Neural progenitor cell (in vitro differentiated cells): ENCODE data around the gene IL1RL2. TPM values are rescaled to one million over a fixed set of nuclear protein-coding genes. Genes with fewer than 3 reads are reported as not detected.

Source experiments
- DNase-seq: peaks from one replicate; pipeline ENCODE4 v3.0.0-alpha.2; 2016; ENCODE audit warnings: low spot score
- H2AFZ ChIP-seq: fragments of 200-600 bp; sonication (generic); replicated peaks from 2 replicates; pipeline ENCODE4 v1.6.1; 2016; ENCODE audit warnings: antibody characterized with exemption
- H3F3A ChIP-seq: fragments of 200-600 bp; sonication (generic); 2 replicates; pipeline ENCODE4 v1.6.1; 2016; ENCODE audit warnings: antibody characterized with exemption, low read depth
- H3K27ac ChIP-seq: fragments of 200-600 bp; sonication (generic); 2 replicates; pipeline ENCODE4 v1.5.1; 2016; ENCODE audit warnings: mild to moderate bottlenecking
- H3K27me3 ChIP-seq: fragments of 200-600 bp; sonication (generic); 2 replicates; pipeline ENCODE4 v1.6.1; 2016; ENCODE audit warnings: mild to moderate bottlenecking, moderate library complexity
- H3K36me3 ChIP-seq: fragments of 200-600 bp; sonication (generic); 2 replicates; pipeline ENCODE4 v1.5.1; 2016
- H3K4me1 ChIP-seq: fragments of 200-600 bp; sonication (generic); 2 replicates; pipeline ENCODE4 v1.6.1; 2016; ENCODE audit warnings: mixed run types
- H3K4me2 ChIP-seq: fragments of 200-600 bp; sonication (generic); 2 replicates; pipeline ENCODE4 v1.6.1; 2016
- H3K4me3 ChIP-seq: fragments of 200-600 bp; sonication (generic); 2 replicates; pipeline ENCODE4 v1.5.1; 2016
- H3K79me2 ChIP-seq: fragments of 200-600 bp; sonication (generic); 2 replicates; pipeline ENCODE4 v1.6.1; 2016; ENCODE audit warnings: low read depth
- H3K9ac ChIP-seq: fragments of 200-600 bp; sonication (generic); 2 replicates; pipeline ENCODE4 v1.6.1; 2016
- H3K9me3 ChIP-seq: fragments of 200-600 bp; sonication (generic); 2 replicates; pipeline ENCODE4 v1.5.1; 2016; ENCODE audit warnings: low read depth
- H4K20me1 ChIP-seq: fragments of 200-600 bp; sonication (generic); 2 replicates; pipeline ENCODE4 v1.6.1; 2016; ENCODE audit warnings: low read depth
- H3K27ac Mint-ChIP-seq: 3 replicates; pipeline ENCODE4 v1.8.0; 2021; ENCODE audit warnings: mixed read lengths
- H3K27me3 Mint-ChIP-seq: 2 replicates; pipeline ENCODE4 v1.8.0; 2022; ENCODE audit warnings: low read depth, mild to moderate bottlenecking, inconsistent platforms, moderate library complexity, mixed read lengths; ENCODE audit not compliant: insufficient read depth
- H3K36me3 Mint-ChIP-seq: 3 replicates; pipeline ENCODE4 v1.8.0; 2021; ENCODE audit warnings: mixed read lengths
- H3K4me1 Mint-ChIP-seq: 3 replicates; pipeline ENCODE4 v1.8.0; 2021; ENCODE audit warnings: mixed read lengths
- H3K4me3 Mint-ChIP-seq: 3 replicates; pipeline ENCODE4 v1.8.0; 2021; ENCODE audit warnings: mild to moderate bottlenecking, moderate library complexity, mixed read lengths
- H3K9me3 Mint-ChIP-seq: 3 replicates; pipeline ENCODE4 v1.8.0; 2020; ENCODE audit warnings: mixed read lengths
- CTCF ChIP-seq: fragments of 200-600 bp; sonication (generic); IDR thresholded peaks from 2 replicates; pipeline ENCODE4 v1.5.1; 2017; ENCODE audit warnings: antibody characterized with exemption, mild to moderate bottlenecking
- EZH2 ChIP-seq: fragments of 200-600 bp; sonication (generic); IDR thresholded peaks from 2 replicates; pipeline ENCODE4 v1.6.1; 2017; ENCODE audit warnings: antibody characterized with exemption, mild to moderate bottlenecking, moderate library complexity
- EZH2phosphoT487 ChIP-seq: fragments of 200-600 bp; sonication (generic); IDR thresholded peaks from 2 replicates; pipeline ENCODE4 v1.6.1; 2017; ENCODE audit warnings: antibody characterized with exemption
- total RNA-seq: library from RNA; depleted of rRNA; stranded (reverse); fragments of >200 nt; gene quantifications from 2 replicates; pipeline ENCODE4 v1.2.3, GENCODE V29; 2015; ENCODE audit warnings: low replicate concordance

The IL1RL2 gene
- total RNA-seq, 1 donor from 2014 or later, result not detected

DNA sequence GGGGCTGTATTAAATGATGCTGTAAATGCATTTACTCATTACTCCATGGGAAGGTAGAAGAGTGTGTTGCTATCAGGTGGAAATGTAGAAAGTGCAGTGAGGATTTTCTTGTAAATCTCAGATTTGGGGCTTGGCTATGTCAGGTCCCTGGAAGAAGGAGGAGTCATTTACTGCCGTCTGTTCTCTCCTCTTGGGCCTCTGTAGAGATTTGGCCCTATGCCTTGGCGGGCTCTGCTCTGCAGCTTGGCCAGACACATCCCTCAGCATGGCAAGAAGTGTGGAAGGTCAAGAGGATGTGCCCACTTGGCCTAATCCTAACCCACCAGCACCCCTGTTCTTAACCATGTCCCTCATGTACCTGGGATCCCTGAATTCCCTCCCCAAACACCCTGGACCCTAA lies 37.6 kb upstream of the IL1RL2 start:
- Histone ChIP-seq H3K4me2 (no peak overlapping the region), H3K4me1 (no peaks in the 10 kb centered on the region), H2AFZ (no peak overlapping the region), H3K36me3 (no peaks in the 10 kb centered on the region), H3K4me3 (no peak overlapping the region), H4K20me1 (no peaks in the 10 kb centered on the region), H3K79me2 (no peaks in the 10 kb centered on the region), H3F3A (no peaks in the 10 kb centered on the region), H3K9ac (no peak overlapping the region), H3K27ac (no peak overlapping the region), H3K27me3 (no peaks in the 10 kb centered on the region), H3K9me3 (no peaks in the 10 kb centered on the region)
- H3K27ac Mint-ChIP-seq, result no peak overlapping the region
- no peak for TF ChIP-seq CTCF
- peaks cover 39% of the 10 kb centered on the region for H3K9me3 Mint-ChIP-seq
- no peaks in the 10 kb centered on the region for H3K36me3 Mint-ChIP-seq
- no peak for DNase-seq
- H3K4me3 Mint-ChIP-seq, result no peak overlapping the region
- H3K4me1 Mint-ChIP-seq, result no peaks in the 10 kb centered on the region
- peaks cover 7% of the 10 kb centered on the region for H3K27me3 Mint-ChIP-seq

GRCh38 chr2:102149644-102150455 lies 37.0 kb upstream of the IL1RL2 start:
- H3K9me3 Mint-ChIP-seq, result peaks cover 36% of the 10 kb centered on the region
- H3K27ac Mint-ChIP-seq, result no peak overlapping the region
- no peaks in the 10 kb centered on the region for H3F3A ChIP-seq
- no peak overlapping the region for H3K4me3 ChIP-seq
- H3K4me2 ChIP-seq, result no peak overlapping the region
- no peak overlapping the region for H3K27ac ChIP-seq
- peaks cover 5% of the 10 kb centered on the region for H3K27me3 Mint-ChIP-seq
- H3K27me3 ChIP-seq, result no peaks in the 10 kb centered on the region
- H2AFZ ChIP-seq, result no peak overlapping the region
- no peaks in the 10 kb centered on the region for H4K20me1 ChIP-seq
- H3K79me2 ChIP-seq, result no peaks in the 10 kb centered on the region
- H3K9ac ChIP-seq, result no peak overlapping the region
- H3K9me3 ChIP-seq, result no peaks in the 10 kb centered on the region
- no peaks in the 10 kb centered on the region for H3K36me3 Mint-ChIP-seq
- H3K4me1 Mint-ChIP-seq, result no peaks in the 10 kb centered on the region
- no peaks in the 10 kb centered on the region for H3K36me3 ChIP-seq
- H3K4me3 Mint-ChIP-seq, result no peak overlapping the region
- TF ChIP-seq EZH2phosphoT487 (no peak), CTCF (no peak), EZH2 (no peak)
- no peak for DNase-seq
- H3K4me1 ChIP-seq, result no peaks in the 10 kb centered on the region

GRCh38 chr2:102154364-102154763 lies 32.5 kb upstream of the IL1RL2 start:
- Histone ChIP-seq H4K20me1 (no peaks in the 10 kb centered on the region), H3K4me1 (no peaks in the 10 kb centered on the region), H3K4me3 (no peak overlapping the region), H3K4me2 (no peak overlapping the region), H3K27me3 (no peaks in the 10 kb centered on the region), H2AFZ (no peak overlapping the region), H3K27ac (no peak overlapping the region), H3F3A (no peaks in the 10 kb centered on the region), H3K9ac (no peak overlapping the region), H3K79me2 (no peaks in the 10 kb centered on the region), H3K9me3 (no peaks in the 10 kb centered on the region), H3K36me3 (no peaks in the 10 kb centered on the region)
- Mint-ChIP-seq H3K9me3 (peaks cover 6% of the 10 kb centered on the region), H3K4me1 (no peaks in the 10 kb centered on the region), H3K4me3 (no peak overlapping the region), H3K27me3 (peaks cover 2% of the 10 kb centered on the region), H3K27ac (no peak overlapping the region), H3K36me3 (no peaks in the 10 kb centered on the region)
- DNase-seq, result no peak
- TF ChIP-seq CTCF (no peak), EZH2 (no peak), EZH2phosphoT487 (no peak)
